Fibroblast of lung (primary cell): ENCODE measurements around the gene ZDHHC12. TPM values are rescaled to one million over a fixed set of nuclear protein-coding genes. Genes with fewer than 3 reads are reported as not detected.
A peak's percentile ranks its signal among the peaks of the same experiment; 100 is the strongest.

Experiments used
- DNase-seq, 2 donors: peaks; one replicate each; pipeline versions ENCODE4 v3.0.0 to v3.0.0-alpha.2; 2010; ENCODE audit warnings: low read depth in 2 of 2
- H2AFZ ChIP-seq: 2 replicates; pipeline ENCODE4 v1.5.1; 2012; ENCODE audit warnings: low read length, control low read depth, inconsistent platforms
- H3K27ac ChIP-seq: 2 replicates; pipeline ENCODE4 v1.5.1; 2011; ENCODE audit warnings: low read length, control low read depth; ENCODE audit not compliant: insufficient read depth
- H3K27me3 ChIP-seq: 2 replicates; pipeline ENCODE4 v1.5.1; 2011; ENCODE audit warnings: mild to moderate bottlenecking, low read length; ENCODE audit not compliant: control insufficient read depth, insufficient read depth
- H3K36me3 ChIP-seq: 2 replicates; pipeline ENCODE4 v1.5.1; 2011; ENCODE audit warnings: low read length; ENCODE audit not compliant: control insufficient read depth, insufficient read depth
- H3K4me1 ChIP-seq: 2 replicates; pipeline ENCODE4 v1.5.1; 2011; ENCODE audit warnings: low read length; ENCODE audit not compliant: control insufficient read depth, insufficient read depth; ENCODE audit errors: extremely low read depth
- H3K4me2 ChIP-seq: 2 replicates; pipeline ENCODE4 v1.5.1; 2011; ENCODE audit warnings: low read length, control low read depth; ENCODE audit not compliant: insufficient read depth; ENCODE audit errors: extremely low read depth
- H3K4me3 ChIP-seq, 4 experiments: fragments of 200-600 bp in 1 of 4; sonication (generic) in 1 of 4; replicated peaks in 1 of 4; 2 replicates each; pipeline ENCODE4 v1.5.1; 2011 to 2016; ENCODE audit warnings: low read length in 4 of 4, low read depth in 3 of 4, mild to moderate bottlenecking in 3 of 4, control low read depth in 2 of 4, inconsistent platforms in 1 of 4, mixed read lengths in 1 of 4; ENCODE audit not compliant: insufficient read depth in 1 of 4; ENCODE audit errors: control extremely low read depth in 1 of 4
- H3K79me2 ChIP-seq: 2 replicates; pipeline ENCODE4 v1.5.1; 2012; ENCODE audit warnings: mild to moderate bottlenecking, low read length, inconsistent platforms; ENCODE audit not compliant: control insufficient read depth, insufficient read depth
- H3K9ac ChIP-seq: 2 replicates; pipeline ENCODE4 v1.5.1; 2011; ENCODE audit warnings: mild to moderate bottlenecking, low read length, control low read depth; ENCODE audit not compliant: insufficient read depth
- H3K9me3 ChIP-seq: 2 replicates; pipeline ENCODE4 v1.5.1; 2012; ENCODE audit warnings: low read depth, low read length; ENCODE audit not compliant: control insufficient read depth, insufficient read depth
- H4K20me1 ChIP-seq: 2 replicates; pipeline ENCODE4 v1.5.1; 2011; ENCODE audit warnings: low read length; ENCODE audit not compliant: control insufficient read depth, insufficient read depth; ENCODE audit errors: extremely low read depth
- CTCF ChIP-seq, 2 donors: IDR thresholded peaks in 1 of 2; conservative IDR thresholded peaks in 1 of 2; 1 replicate in 1 of 2; 2 replicates in 1 of 2; pipeline ENCODE4 v1.5.1; 2011 to 2012; ENCODE audit warnings: low read length in 2 of 2, control low read depth in 1 of 2, inconsistent platforms in 1 of 2, low read depth in 1 of 2, mild to moderate bottlenecking in 1 of 2
- EZH2 ChIP-seq: IDR thresholded peaks from 2 replicates; pipeline ENCODE4 v1.5.1; 2012; ENCODE audit warnings: low read length, control low read depth, mild to moderate bottlenecking; ENCODE audit errors: missing control alignments
- polyA plus RNA-seq, 2 donors: library from polyadenylated mRNA; depleted of rRNA in 1 of 2; stranded (reverse) in 1 of 2; unstranded in 1 of 2; fragments of >200 nt; gene quantifications; 2 replicates each; pipeline ENCODE4 v1.2.1, GENCODE V29; 2011 to 2012; ENCODE audit warnings: missing spikeins in 1 of 2
- total RNA-seq: library from RNA; depleted of rRNA; stranded (reverse); fragments of >200 nt; gene quantifications from 2 replicates; pipeline ENCODE4 v1.2.1, GENCODE V29; 2014

The ZDHHC12 gene
- total and polyA plus RNA-seq, 2 donors (not counting 1 experiment from before 2014, with no cell fraction given) = 19.1 to 39.0 TPM

GRCh38 chr9:128703616-128704355 is 20.1 kb downstream of the ZDHHC12 start:
- Histone ChIP-seq H3K4me1 (peaks cover 4% of the 10 kb centered on the region), H3K9me3 (no peaks in the 10 kb centered on the region), H3K79me2 (no peaks in the 10 kb centered on the region), H4K20me1 (no peaks in the 10 kb centered on the region), H3K4me3 (peak overlapping the region in 3 of 4 experiments; percentile 64 to 73 (median 67)), H3K36me3 (no peaks in the 10 kb centered on the region), H3K27me3 (no peaks in the 10 kb centered on the region), H3K4me2 (peak overlapping the region; percentile 75), H2AFZ (no peak overlapping the region), H3K9ac (no peak overlapping the region), H3K27ac (no peak overlapping the region)
- no peak for DNase-seq
- TF ChIP-seq EZH2 (no peak), CTCF (conservative IDR thresholded peaks at IDR 0.05 in 1 of 2, IDR thresholded peaks at IDR 0.05 in 1 of 2; ENCODE audit: low read depth in 1 of 2, low read length in 2 of 2) (no peak)

- Histone ChIP-seq H3K4me2 (peak overlapping the region; percentile 75), H3K9me3 (no peaks in the 10 kb centered on the region), H4K20me1 (no peaks in the 10 kb centered on the region), H3K27ac (no peak overlapping the region), H3K36me3 (no peaks in the 10 kb centered on the region), H3K4me3 (peak overlapping the region; percentile 45 to 73 (median 66)), H3K9ac (peak overlapping the region; percentile 63), H3K79me2 (no peaks in the 10 kb centered on the region), H2AFZ (peak overlapping the region; percentile 74), H3K27me3 (no peaks in the 10 kb centered on the region), H3K4me1 (peaks cover 4% of the 10 kb centered on the region)
- TF ChIP-seq CTCF (conservative IDR thresholded peaks at IDR 0.05 in 1 of 2, IDR thresholded peaks at IDR 0.05 in 1 of 2; ENCODE audit: low read depth in 1 of 2, low read length in 2 of 2) (no peak), EZH2 (no peak)
- no peak for DNase-seq
These were observed 20.8 kb downstream of the ZDHHC12 start for GRCh38 chr9:128702949-128703615.

GRCh38 chr9:128702445-128702948 is 21.4 kb downstream of the ZDHHC12 start, which contains the start of gene PKN3:
Gene PKN3 (plus strand): TSS chr9:128702503. CDS start chr9:128702916, 413 bp downstream.
- H3K4me1 ChIP-seq = peaks cover 4% of the 10 kb centered on the region
- H3K4me2 ChIP-seq = peak within 1 kb of the TSS; percentile 75
- H3K9me3 ChIP-seq = no peaks in the 10 kb centered on the region
- H3K9ac ChIP-seq = peak within 1 kb of the TSS; percentile 63
- no peaks in the 10 kb centered on the region for H4K20me1 ChIP-seq
- peak; percentile 63 to 74 for DNase-seq
- peak within 1 kb of the TSS; percentile 27 for H3K27ac ChIP-seq
- H2AFZ ChIP-seq = peak within 1 kb of the TSS; percentile 74
- H3K27me3 ChIP-seq = no peaks in the 10 kb centered on the region
- no peaks in the 10 kb centered on the region for H3K79me2 ChIP-seq
- H3K4me3 ChIP-seq = peak within 1 kb of the TSS; percentile 62 to 73 (median 66)
- H3K36me3 ChIP-seq = no peaks in the 10 kb centered on the region
- TF ChIP-seq CTCF (conservative IDR thresholded peaks at IDR 0.05 in 1 of 2, IDR thresholded peaks at IDR 0.05 in 1 of 2; ENCODE audit: low read depth in 1 of 2, low read length in 2 of 2) (peak; percentile 67 to 71), EZH2 (no peak)
